ENCODE results near the gene EDIL3. TPM values are rescaled to one million over a fixed set of nuclear protein-coding genes. Genes with fewer than 3 reads are reported as not detected.
A peak's percentile ranks its signal among the peaks of the same experiment; 100 is the strongest.
"Not testable (repeated sequence)": the region's sequence is repeated elsewhere in the genome, so short reads cannot be mapped to it uniquely, and the experiment has no call there.

Gene EDIL3
- total RNA-seq, 1 donor from 2014 or later, result 1.1 TPM

DNA sequence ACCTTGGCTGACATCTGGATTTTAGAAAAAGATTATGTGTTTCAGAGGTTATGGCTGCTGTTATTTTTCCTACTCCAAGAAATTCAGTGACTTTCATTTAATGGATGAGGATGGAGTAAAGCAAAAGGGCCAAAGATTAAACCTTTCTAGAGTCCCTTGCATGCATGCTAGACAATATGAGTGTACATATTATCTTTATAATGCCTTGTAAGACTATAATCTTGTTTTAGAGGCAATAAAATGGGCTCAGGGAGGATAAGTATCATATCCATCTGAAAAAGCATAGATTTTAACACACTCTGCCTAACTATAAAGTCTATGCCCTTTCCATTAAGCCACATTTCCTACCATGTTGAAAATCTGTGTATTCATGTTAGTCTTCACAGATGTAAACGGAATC lies 199.8 kb downstream of the EDIL3 start:
- Histone ChIP-seq H3K36me3 (ENCODE audit: control insufficient read depth, insufficient read depth, low read length) (no peaks in the 10 kb centered on the region), H3K4me3 (ENCODE audit: low read depth, low read length) (no peak overlapping the region), H3K27me3 (ENCODE audit: control insufficient read depth, insufficient read depth, low read length) (no peaks in the 10 kb centered on the region)
- no peak for DNase-seq (ENCODE audit: low read depth)
- no peak for FAIRE-seq
- TF ChIP-seq, protein P1, sequence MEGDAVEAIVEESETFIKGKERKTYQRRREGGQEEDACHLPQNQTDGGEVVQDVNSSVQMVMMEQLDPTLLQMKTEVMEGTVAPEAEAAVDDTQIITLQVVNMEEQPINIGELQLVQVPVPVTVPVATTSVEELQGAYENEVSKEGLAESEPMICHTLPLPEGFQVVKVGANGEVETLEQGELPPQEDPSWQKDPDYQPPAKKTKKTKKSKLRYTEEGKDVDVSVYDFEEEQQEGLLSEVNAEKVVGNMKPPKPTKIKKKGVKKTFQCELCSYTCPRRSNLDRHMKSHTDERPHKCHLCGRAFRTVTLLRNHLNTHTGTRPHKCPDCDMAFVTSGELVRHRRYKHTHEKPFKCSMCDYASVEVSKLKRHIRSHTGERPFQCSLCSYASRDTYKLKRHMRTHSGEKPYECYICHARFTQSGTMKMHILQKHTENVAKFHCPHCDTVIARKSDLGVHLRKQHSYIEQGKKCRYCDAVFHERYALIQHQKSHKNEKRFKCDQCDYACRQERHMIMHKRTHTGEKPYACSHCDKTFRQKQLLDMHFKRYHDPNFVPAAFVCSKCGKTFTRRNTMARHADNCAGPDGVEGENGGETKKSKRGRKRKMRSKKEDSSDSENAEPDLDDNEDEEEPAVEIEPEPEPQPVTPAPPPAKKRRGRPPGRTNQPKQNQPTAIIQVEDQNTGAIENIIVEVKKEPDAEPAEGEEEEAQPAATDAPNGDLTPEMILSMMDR (IDR thresholded peaks at IDR 0.05; ENCODE audit: insufficient read depth, low read length, severe bottlenecking), result no peak

DNA sequence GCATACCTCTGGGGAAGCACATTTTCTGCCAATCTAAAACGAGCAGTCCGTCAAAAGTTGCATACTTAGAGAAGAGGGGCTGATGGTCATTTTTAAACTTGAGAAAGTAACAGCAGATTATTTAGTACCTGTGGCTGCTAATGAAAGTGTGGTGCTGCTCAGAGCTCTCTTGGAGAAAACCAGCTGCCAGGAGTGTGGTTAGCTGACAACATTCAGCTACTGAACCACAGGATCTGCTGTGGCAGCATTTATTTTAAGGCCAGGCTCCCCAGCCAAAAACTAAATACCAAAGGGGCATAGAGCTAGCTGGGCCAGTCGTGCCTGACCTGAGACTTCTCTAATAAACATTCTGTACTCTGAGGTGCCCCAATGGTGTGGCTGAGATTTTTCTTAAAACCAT lies 203.6 kb downstream of the EDIL3 start:
- no peak for DNase-seq (ENCODE audit: low read depth)
- Histone ChIP-seq H3K27me3 (ENCODE audit: control insufficient read depth, insufficient read depth, low read length) (no peaks in the 10 kb centered on the region), H3K36me3 (ENCODE audit: control insufficient read depth, insufficient read depth, low read length) (no peaks in the 10 kb centered on the region), H3K4me3 (ENCODE audit: low read depth, low read length) (no peak overlapping the region)
- TF ChIP-seq, protein P1 (IDR thresholded peaks at IDR 0.05; ENCODE audit: insufficient read depth, low read length, severe bottlenecking), result no peak
- no peak for FAIRE-seq

DNA sequence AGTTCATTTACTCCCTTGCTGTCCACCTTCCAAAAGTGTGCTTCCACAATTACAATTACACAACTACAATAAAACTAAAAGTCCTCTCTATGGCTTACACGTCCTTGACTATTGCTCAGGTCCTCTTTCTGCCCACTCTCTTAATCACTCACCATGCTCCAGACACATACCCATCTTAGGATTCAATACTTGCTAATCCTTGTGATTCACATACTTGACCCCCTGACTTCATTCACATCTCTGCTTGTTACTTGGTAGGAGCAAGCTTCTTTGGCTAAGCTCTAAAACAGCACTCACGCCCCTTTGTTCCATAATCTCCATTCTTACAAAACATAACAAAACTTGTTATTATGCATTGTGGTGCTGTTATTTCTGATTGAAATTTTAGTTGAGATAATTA lies 215.8 kb downstream of the EDIL3 start:
- H3K27me3 ChIP-seq (ENCODE audit: control insufficient read depth, insufficient read depth, low read length), result no peaks in the 10 kb centered on the region
- TF ChIP-seq, protein P1 (IDR thresholded peaks at IDR 0.05; ENCODE audit: insufficient read depth, low read length, severe bottlenecking), result no peak
- no peak for FAIRE-seq
- H3K4me3 ChIP-seq (ENCODE audit: low read depth, low read length), result no peak overlapping the region
- no peaks in the 10 kb centered on the region for H3K36me3 ChIP-seq (ENCODE audit: control insufficient read depth, insufficient read depth, low read length)
- peak; percentile 4 for DNase-seq (ENCODE audit: low read depth)

DNA sequence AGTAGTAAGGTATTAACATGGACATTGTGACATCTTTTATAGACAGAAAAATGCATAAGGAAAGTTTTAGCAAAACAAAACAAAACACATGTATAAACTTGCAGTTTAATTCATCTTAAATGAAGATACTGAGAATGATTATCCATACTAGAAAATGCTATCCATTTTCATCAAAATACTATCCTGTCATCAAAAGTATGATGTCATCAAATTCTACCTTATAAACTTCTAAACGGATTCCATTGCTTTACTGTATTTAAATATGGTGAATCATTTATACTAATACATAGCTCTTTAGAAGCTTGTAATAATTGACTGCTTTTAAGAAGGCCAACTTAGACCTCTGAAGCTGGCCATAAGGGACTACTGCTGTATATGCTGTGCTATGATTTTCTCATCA lies 221.0 kb downstream of the EDIL3 start:
- Histone ChIP-seq H3K4me3 (ENCODE audit: low read depth, low read length) (no peak overlapping the region), H3K27me3 (ENCODE audit: control insufficient read depth, insufficient read depth, low read length) (no peaks in the 10 kb centered on the region), H3K36me3 (ENCODE audit: control insufficient read depth, insufficient read depth, low read length) (no peaks in the 10 kb centered on the region)
- FAIRE-seq (no peak), DNase-seq (ENCODE audit: low read depth) (no peak)
- TF ChIP-seq, protein P1 (IDR thresholded peaks at IDR 0.05; ENCODE audit: insufficient read depth, low read length, severe bottlenecking), result no peak

DNA sequence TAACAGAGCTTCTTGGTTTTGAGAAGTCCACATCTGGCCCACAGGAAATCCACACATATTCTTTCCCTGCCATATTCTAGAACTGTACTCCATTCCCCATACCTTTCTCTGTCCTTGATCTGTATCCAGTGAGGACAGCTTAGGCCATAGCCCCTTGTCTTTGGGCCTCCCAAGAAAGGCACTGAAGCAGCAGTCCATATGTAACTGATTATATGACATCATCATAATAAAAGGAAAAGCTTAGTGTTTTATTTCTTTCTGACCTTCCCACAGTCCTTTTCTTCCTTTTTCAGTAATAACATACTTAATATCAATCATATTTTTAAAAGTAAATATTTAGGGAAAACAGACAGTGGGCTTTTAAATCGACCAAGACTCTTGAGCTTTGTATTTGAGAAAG lies 222.0 kb downstream of the EDIL3 start:
- DNase-seq (ENCODE audit: low read depth), result no peak
- FAIRE-seq, result no peak
- Histone ChIP-seq H3K4me3 (ENCODE audit: low read depth, low read length) (no peak overlapping the region), H3K27me3 (ENCODE audit: control insufficient read depth, insufficient read depth, low read length) (no peaks in the 10 kb centered on the region), H3K36me3 (ENCODE audit: control insufficient read depth, insufficient read depth, low read length) (no peaks in the 10 kb centered on the region)
- TF ChIP-seq, protein P1 (IDR thresholded peaks at IDR 0.05; ENCODE audit: insufficient read depth, low read length, severe bottlenecking), result no peak

DNA sequence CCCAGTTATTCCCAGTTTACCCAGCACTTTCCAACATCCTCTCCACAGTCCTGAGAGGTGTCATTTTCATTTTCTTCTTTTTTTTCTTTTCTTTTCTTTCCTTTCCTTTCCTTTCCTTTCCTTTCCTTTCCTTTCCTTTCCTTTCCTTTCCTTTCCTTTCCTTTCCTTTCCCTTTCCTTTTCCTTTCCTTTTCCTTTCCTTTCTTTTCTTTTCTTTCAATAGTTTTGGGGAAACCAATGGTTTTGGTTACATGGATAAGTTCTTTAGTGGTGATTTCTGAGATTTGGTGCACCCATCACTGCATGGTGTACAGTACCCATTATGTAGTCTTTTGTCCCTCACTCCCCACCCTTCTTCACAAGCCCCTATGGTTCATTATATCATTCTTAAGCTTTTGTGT lies 224.0 kb downstream of the EDIL3 start:
- not testable (repeated sequence) for H3K27me3 ChIP-seq (ENCODE audit: control insufficient read depth, insufficient read depth, low read length); DNase-seq (ENCODE audit: low read depth); FAIRE-seq; H3K36me3 ChIP-seq (ENCODE audit: control insufficient read depth, insufficient read depth, low read length); H3K4me3 ChIP-seq (ENCODE audit: low read depth, low read length)
